LNCAP (cell line): ENCODE data around the gene ABCA13.
A peak's percentile ranks its signal among the peaks of the same experiment; 100 is the strongest.

ENCODE experiments used
- TF ChIP-seq, protein P1 (sequence below): fragments of 450-650 bp; IDR thresholded peaks from 2 replicates; pipeline ENCODE4 v1.5.1; 2017; ENCODE audit warnings: mild to moderate bottlenecking

Gene ABCA13

GRCh38 chr7:48321319-48322010 lies 150.2 kb downstream of the ABCA13 start:
- TF ChIP-seq, protein P1, sequence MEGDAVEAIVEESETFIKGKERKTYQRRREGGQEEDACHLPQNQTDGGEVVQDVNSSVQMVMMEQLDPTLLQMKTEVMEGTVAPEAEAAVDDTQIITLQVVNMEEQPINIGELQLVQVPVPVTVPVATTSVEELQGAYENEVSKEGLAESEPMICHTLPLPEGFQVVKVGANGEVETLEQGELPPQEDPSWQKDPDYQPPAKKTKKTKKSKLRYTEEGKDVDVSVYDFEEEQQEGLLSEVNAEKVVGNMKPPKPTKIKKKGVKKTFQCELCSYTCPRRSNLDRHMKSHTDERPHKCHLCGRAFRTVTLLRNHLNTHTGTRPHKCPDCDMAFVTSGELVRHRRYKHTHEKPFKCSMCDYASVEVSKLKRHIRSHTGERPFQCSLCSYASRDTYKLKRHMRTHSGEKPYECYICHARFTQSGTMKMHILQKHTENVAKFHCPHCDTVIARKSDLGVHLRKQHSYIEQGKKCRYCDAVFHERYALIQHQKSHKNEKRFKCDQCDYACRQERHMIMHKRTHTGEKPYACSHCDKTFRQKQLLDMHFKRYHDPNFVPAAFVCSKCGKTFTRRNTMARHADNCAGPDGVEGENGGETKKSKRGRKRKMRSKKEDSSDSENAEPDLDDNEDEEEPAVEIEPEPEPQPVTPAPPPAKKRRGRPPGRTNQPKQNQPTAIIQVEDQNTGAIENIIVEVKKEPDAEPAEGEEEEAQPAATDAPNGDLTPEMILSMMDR, result no peak

DNA sequence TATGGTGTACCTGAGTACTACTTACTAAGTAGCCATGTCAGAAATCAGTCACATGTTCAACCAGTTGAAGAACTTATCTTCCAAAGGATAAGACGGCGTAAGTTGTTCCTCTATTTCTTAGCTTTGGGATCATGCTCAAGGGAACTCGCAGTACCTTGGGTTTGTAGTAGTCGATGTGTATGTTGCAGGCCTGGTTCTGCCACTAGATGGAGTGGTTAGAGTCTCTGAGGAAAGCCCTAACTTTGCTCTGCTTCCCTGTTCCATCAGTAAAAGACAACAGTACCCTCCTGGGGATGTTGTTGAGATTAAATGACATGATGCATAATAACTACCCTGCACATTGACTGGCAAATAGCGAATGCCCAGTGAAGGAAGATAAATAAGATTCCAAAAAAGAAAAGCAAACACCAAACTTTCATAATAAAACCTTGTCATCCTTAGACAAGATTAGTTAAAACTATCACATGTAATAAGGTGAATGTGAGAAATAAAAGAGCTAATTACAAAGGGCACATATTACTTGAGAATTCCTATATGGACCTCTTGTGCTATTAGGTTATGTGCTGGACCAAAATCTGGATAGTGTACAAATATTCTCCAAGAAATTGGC lies 165.9 kb downstream of the ABCA13 start:
- TF ChIP-seq, protein P1, result peak; percentile 71

DNA sequence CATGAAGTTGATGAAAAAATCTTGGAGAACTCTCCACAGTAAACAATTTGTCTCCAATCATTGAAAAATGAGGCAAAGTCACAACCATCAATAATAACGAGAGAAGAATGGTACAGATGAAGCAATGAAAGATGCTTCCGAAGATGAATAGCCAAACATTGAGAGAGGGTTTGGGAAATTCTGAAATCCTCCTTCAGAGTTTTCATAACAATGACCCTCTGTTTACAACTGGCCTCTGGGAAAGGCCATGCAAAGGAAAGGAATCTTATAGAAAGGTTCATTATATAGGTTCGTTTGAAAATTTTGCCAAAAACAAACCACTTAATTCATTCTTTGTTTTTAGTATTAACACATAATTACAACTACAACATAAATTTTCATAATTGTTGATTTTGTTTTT lies 166.5 kb downstream of the ABCA13 start:
- TF ChIP-seq, protein P1, result no peak

GRCh38 chr7:48347230-48347825 lies 176.1 kb downstream of the ABCA13 start:
- TF ChIP-seq, protein P1, result no peak

DNA sequence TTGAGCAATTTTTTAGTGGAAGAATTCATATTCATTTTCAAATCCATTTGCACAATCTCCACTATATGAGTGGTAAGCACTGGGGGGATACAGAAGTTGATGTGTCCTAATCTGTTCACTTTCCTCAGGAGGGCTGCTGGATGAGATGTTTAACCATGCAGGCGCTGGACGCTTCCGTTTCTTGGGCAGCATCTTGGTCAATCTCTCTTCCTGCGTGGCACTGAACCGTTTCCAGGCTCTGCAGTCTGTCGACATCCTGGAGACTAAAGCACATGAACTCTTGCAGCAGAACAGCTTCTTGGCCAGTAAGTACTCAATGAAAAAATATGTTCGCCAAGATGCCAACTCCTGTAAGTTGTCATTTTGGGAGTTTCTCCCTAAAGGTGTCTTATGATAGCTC lies 179.3 kb downstream of the ABCA13 start:
- TF ChIP-seq, protein P1, result no peak

- TF ChIP-seq, protein P1, result no peak
These were observed 180.6 kb downstream of the ABCA13 start for GRCh38 chr7:48351900-48352299.

DNA sequence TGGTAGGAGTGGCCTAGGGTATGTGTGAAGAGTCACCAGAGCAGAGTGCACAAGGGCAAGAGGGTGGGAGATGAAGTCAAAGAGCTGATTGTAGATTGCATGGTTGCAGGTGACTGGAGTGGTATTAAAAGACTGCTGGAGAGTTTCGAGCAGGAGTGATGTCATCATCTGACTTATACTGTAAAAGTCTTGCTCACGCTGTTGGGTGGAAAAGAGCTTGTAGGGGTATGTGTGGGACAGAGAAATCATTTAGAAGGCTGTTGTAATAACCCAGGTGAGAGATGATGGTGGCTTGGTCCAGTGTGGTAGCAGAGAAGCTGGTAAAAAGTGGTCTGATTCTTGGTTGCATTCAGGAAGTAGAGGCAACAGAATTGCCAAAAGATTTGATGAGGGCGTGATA lies 184.1 kb downstream of the ABCA13 start:
- TF ChIP-seq, protein P1, result no peak
